NCI-H1930 (cell line): ENCODE results near the gene FOXN3.
"Not testable (repeated sequence)": the region's sequence is repeated elsewhere in the genome, so short reads cannot be mapped to it uniquely, and the experiment has no call there.

ENCODE experiments used
- DNase-seq, 2 experiments: peaks; one replicate each; lab custom pipeline; 2025; lab: John Stamatoyannopoulos, UW

The FOXN3 gene

DNA sequence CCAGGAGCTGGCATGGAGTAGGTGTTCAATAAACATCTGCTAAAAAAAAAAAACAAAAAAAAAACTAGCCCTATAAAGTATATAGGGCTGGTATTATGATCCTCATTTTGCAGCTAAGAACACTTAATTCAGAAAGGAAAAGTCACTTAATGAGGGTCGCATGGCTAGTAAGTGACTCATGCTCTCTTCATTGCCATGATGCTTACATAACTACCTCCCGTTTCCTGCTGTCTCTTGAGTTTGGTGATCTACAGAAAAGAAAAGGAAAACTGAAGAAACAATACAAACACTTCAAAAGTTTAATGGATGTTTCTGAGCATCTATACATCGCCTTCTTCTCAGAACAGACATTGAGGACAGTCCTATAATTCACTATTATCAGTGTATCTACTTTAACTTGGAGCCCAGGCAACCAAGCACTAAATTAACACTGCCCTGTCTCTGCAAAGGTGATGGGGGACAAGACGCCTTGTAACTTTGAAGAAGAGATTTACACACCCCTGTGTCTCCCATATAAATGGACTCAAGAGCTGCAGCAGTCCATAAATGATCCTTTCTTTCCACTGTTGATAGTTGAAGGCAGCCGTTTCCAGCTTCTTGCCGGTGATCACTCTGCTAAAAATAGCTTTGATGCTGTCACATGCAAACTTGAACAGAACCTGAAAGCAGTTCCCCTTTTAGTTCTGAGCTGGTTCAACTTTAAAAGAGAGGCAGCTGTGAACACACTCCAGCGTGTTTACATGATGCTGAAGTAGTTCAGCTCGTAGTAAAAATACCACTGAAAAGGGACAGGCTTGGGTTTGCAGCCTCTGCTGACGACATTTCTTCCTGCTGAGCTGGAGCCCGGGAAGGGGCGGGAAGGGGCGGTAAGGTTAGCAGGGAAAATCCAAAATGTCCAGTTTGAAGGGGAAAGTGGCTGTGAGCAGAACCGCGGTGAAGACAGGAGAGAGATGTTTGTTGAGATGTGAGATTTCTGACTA, 113.3 kb downstream of the FOXN3 start:
- DNase-seq, result no peak

- DNase-seq, result no peak
Observed at GRCh38 chr14:89302396-89302950, 114.6 kb downstream of the FOXN3 start.

GRCh38 chr14:89299587-89299986, 117.4 kb downstream of the FOXN3 start:
- no peak for DNase-seq

DNA sequence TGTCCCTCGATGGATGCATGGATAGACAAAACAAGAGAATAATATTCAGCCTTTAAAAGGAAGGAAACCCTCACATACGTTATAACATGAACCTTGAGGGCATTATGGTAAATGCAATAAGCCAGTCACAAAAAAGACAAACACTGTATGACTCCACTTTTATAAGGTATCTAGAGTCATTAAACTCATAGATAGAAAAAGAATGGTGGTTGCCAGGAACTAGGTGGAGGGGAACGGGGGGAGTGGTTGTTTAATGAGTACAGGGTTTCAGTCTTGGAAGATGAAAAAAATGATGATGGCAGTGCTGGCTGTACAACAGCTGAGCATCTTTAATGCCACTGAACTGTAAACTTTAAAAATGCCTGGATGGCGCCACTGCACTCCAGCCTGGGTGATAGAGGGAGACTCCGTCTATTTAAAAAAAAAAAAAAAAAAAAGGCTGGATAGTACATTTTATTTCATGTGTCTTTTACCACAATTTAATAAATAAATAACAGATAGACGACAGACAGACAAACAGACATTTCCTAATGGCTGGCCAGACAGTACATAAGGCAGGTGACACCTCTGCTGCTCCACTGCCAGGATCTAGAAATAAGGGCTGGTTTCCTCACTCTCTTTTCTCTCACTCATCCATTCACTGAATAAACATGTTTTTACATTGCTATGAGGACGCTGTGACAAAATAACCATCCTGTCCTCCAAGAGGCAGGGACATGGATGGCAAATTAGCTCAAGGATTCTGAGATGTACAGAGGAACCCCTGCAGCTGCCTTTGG, 118.8 kb downstream of the FOXN3 start:
- DNase-seq, result no peak

DNA sequence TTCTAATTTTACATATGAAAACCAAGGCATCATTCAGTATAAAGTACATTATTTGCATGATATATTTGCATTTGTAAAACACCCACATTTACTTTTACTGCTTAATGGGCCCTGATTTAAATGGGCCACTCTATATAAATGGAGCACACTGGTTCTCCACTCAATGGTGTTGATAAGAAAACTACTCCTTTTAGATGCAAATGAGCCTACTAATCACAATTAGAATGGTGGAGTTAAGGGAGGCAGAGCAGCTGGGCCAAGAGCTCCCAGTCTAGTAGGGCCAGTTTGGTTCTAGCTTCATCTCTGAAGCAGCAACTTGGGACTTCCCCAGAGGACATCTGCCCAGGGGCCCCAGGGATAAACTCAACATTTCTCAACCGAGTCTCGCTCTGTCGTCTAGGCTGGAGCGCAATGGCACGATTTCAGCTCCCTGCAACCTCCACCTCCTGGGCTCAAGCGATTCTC, 120.7 kb downstream of the FOXN3 start:
- DNase-seq, result no peak

GRCh38 chr14:89294872-89295271, 122.2 kb downstream of the FOXN3 start:
- no peak for DNase-seq

DNA sequence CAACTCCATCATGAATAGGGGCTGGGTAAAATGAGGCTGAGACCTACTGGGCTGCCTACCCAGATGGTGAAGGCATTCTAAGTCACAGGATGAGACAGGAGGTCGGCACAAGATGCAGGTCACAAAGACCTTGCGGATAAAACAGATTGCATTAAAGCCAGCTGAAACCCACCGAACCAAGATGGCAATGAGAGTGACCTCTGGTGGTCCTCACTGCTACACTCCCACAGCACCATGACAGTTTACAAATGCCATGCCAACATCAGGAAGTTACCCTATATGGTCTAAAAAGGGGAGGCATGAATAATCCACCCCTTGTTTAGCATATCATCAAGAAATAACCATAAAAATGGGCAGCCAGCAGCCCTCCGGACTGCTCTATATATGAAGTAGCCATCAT, 122.6 kb downstream of the FOXN3 start:
- DNase-seq, result not testable (repeated sequence)

GRCh38 chr14:89294060-89294459, 123.0 kb downstream of the FOXN3 start:
- no peak for DNase-seq

DNA sequence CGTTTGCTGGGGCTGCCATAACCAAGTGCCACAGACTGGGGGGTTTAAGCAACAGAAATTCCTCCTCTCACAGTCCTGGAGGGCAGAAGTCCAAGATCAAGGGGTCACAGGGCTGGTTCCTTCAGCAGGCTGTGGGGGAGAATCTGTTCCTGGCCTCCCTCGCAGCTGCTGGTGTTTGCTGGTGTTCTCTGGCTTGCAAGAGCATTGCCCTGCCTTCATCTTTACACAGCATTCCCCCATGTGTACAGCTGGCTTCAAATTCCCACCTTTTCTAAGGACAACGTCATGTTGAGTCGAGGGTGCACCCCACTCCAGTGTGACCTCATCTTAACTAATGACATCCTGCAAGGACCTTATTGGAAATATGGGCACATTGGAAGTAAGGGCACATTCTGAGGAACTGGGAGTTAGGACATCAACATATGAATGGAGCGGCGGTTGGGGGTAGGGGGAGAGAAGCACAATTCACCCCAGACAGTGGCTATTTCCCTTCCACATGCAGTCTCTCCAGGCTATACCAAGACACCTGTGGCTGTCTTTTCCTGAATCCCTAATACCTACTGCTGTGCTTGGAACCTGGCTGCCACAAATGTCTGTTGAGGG, 123.6 kb downstream of the FOXN3 start:
- DNase-seq, result no peak

DNA sequence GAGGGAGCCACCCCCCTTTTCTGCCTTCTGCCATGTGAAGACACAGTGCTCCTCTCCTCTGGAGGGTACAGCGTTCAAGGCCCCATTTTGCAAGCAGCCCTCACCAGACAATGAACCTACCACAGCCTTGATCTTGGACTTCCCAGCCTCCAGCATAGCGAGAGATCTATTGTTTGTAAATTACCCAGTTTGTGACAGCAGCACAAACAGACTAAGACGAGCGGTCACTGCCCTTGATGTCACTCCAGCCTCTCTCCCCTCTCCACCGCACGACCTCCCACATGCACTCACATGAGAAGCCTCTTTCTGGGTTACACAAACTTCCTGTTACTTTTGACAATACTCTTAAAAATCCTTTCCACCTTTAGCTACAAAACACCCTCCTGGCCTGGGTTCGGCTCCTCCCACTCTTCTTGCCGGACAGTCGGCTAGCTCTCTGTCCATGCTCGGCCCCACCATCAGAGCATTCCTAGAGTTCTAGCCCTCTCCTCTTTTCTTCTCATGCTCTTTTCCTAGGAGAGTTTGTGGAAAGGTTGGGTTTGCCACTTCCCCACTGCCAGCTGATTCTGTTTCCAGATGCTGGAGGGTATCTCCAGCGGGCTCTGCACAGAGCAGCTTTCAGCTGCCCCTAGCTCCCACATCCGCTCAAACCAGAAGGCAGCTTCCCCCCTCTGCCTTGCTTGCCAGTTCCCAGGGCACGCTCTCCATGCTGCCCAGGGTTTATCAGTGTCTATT, 124.3 kb downstream of the FOXN3 start:
- no peak for DNase-seq

DNA sequence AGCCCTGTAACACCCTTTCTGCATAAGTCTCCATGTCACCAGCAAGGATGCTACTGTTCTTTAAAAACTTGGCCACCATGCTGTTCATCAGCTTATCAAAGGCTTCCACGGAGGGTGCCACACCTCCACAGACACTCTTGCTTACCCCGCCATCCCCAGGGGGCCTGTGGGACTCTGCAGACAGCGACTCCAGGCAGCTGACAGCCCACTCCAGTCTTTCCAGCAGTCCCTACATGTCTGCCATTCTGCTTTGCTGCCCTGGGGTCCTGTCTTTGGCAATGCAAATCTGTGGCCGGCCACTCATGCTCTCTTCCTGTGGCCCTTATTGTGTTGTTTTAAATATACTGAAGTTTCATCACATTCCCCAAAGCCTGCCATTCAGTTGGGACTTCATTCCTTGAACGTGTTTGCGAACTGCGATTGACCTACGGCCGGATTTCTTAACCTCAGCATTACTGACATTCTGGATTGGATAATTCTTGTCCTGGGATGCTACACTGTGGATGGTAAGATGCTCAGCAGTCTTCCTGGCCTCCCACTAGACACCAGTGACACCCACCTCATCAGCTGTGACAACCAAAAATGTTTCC, 125.6 kb downstream of the FOXN3 start:
- no peak for DNase-seq

GRCh38 chr14:89290813-89291212, 126.2 kb downstream of the FOXN3 start:
- DNase-seq, result no peak

- no peak for DNase-seq
Observed at GRCh38 chr14:89289477-89289876, 127.6 kb downstream of the FOXN3 start.

DNA sequence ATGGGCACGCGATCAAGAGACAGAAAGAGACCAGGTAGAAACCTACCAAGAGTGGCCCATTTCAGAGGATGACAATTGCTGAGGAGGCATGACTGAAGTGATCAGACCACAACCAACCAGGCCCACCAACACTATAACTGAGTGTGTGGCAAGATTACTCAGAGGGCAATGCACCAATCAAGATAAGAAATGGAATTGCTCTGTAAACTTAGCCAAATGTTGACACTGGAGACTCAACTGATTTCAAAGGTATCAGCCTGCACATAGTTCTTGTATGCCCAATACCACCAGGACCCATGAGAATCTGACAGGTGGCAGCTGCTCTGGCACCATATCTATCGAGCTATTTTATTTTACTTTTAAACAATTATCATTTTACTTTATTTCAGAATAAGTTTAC, 128.9 kb downstream of the FOXN3 start:
- DNase-seq, result no peak

- no peak for DNase-seq
Observed at GRCh38 chr14:89284333-89285058, 132.5 kb downstream of the FOXN3 start.

GRCh38 chr14:89283327-89284060, 133.5 kb downstream of the FOXN3 start:
- DNase-seq, result no peak

DNA sequence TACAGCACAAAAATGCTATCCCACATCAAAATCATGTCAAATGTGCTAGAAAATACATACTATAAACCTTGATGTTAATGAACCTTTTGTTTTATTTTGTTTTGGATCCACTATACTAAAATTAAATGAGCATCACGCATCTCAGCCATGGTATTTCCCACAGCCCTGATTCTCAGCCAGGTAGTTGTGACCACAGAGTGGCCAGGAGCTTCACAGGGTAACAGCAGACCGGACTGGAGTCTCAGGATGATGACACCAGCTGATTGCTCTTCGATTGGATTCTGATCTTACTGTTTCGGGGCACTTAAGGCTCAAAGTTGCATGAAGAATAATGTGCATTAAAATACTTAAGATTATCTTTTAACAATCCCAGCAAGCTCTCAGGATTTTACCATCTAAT, 134.8 kb downstream of the FOXN3 start:
- no peak for DNase-seq

GRCh38 chr14:89280600-89280999, 136.4 kb downstream of the FOXN3 start:
- DNase-seq, result no peak

DNA sequence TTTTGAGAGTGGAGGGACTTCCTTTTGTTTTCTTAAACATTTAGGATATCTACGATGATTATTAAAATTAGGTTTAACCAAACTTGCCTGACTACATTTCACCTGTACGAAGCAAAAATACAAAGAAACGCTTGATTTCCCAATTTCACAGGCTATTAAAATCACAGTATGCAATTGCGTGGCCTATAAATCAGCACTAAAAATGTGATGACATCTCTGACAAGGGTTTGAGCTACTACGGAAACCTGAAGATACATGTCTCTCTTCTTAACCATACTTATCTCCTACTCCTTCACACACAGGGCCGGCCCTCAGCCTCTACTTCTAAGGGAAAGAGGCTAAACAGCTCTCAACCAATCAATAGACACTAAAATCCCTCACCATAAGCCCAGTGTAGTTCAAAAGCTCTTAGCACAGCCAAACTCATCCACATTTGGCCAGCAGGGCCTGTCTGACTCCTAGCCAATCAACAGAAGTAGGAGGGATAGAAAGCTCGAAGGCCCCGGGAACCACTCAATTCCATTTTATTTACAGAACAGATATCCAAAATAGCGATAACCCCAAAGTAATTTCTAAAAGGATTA, 137.3 kb downstream of the FOXN3 start:
- DNase-seq, result no peak
